Spleen (tissue), 11 donors: Measurements from ENCODE around the gene C2orf76. TPM values are rescaled to one million over a fixed set of nuclear protein-coding genes. Genes with fewer than 3 reads are reported as not detected.

Source experiments
- DNase-seq: peaks from one replicate; pipeline ENCODE4 v3.0.0-alpha.2; 2020
- H3K27ac ChIP-seq, 8 donors: fragments of 200-600 bp; sonication (generic) in 7 of 8; 1 replicate in 4 of 8; 2 replicates in 4 of 8; pipeline versions ENCODE4 v1.5.0 to v1.8.0; 2016 to 2021; ENCODE audit warnings: inconsistent platforms in 4 of 8, mild to moderate bottlenecking in 4 of 8, moderate library complexity in 1 of 8
- H3K27me3 ChIP-seq, 7 donors: fragments of 200-600 bp; sonication (generic) in 6 of 7; replicated peaks in 1 of 7; 1 replicate in 4 of 7; 2 replicates in 3 of 7; pipeline versions ENCODE4 v1.5.0 to v1.8.0; 2016 to 2021; ENCODE audit warnings: inconsistent platforms in 3 of 7, mild to moderate bottlenecking in 1 of 7
- H3K36me3 ChIP-seq, 6 donors: fragments of 200-600 bp; sonication (generic) in 5 of 6; 1 replicate in 4 of 6; 2 replicates in 2 of 6; pipeline versions ENCODE4 v1.5.0 to v1.8.0; 2016 to 2021; ENCODE audit warnings: inconsistent platforms in 2 of 6
- H3K4me1 ChIP-seq, 6 donors: fragments of 200-600 bp; sonication (generic) in 5 of 6; 1 replicate in 3 of 6; 2 replicates in 3 of 6; pipeline versions ENCODE4 v1.5.0 to v1.8.0; 2016 to 2021; ENCODE audit warnings: inconsistent platforms in 3 of 6
- H3K4me3 ChIP-seq, 8 donors: fragments of 200-600 bp; sonication (generic) in 7 of 8; 1 replicate in 4 of 8; 2 replicates in 4 of 8; pipeline versions ENCODE4 v1.5.0 to v1.8.0; 2016 to 2021; ENCODE audit warnings: inconsistent platforms in 4 of 8, mild to moderate bottlenecking in 4 of 8, moderate library complexity in 2 of 8
- H3K9me3 ChIP-seq, 8 donors: fragments of 200-600 bp; sonication (generic) in 7 of 8; 1 replicate in 4 of 8; 2 replicates in 4 of 8; pipeline versions ENCODE4 v1.5.0 to v1.8.0; 2016 to 2021; ENCODE audit warnings: inconsistent platforms in 4 of 8
- CTCF ChIP-seq, 11 experiments: fragments of 200-600 bp in 7 of 11; fragments of 450-650 bp in 4 of 11; sonication (generic) in 4 of 11; IDR thresholded peaks in 8 of 11; conservative IDR thresholded peaks in 3 of 11; 1 replicate in 7 of 11; 2 replicates in 4 of 11; pipeline versions ENCODE4 v1.4.0 to v1.8.0; 2016 to 2021; ENCODE audit warnings: antibody characterized with exemption in 11 of 11, inconsistent platforms in 4 of 11, mild to moderate bottlenecking in 1 of 11
- POLR2A ChIP-seq, 3 donors: fragments of 450-650 bp; IDR thresholded peaks; one replicate each; pipeline ENCODE4 v1.5.1; 2017; ENCODE audit warnings: antibody characterized with exemption in 3 of 3, mild to moderate bottlenecking in 1 of 3
- POLR2AphosphoS5 ChIP-seq, 3 donors: sonication (generic); formaldehyde crosslinking; IDR thresholded peaks; one replicate each; pipeline ENCODE4 v1.5.1; 2017; ENCODE audit warnings: antibody characterized with exemption in 3 of 3
- WGBS, 5 donors: extraction: QIAGEN DNeasy Blood & Tissue Kit in 3 of 5; methylation state at CpG; one replicate each; pipeline versions ENCODE4 v1.1.5 to v1.1.7; 2013 to 2018; 5-methylcytosine and 5-hydroxymethylcytosine counted together
- intact Hi-C: fragments of 100-400 bp; cut with DNase I; formaldehyde crosslinking; loops from one replicate; pipeline ENCODE4 v1.15.0; 2023; ENCODE audit warnings: low total_unique reads
- polyA plus RNA-seq, 3 donors: library from polyadenylated mRNA; stranded (reverse); fragments of 200-250 nt; gene quantifications; one replicate each; pipeline ENCODE4 v1.2.1, GENCODE V29; 2013
- total RNA-seq, 7 donors: library from RNA; depleted of rRNA in 3 of 7; stranded (reverse); fragments of >200 nt in 3 of 7; fragmentation: NEBNext Ultra II Directional in 4 of 7; extraction: Animal tissue kit (Norgen Biotek cat#: 25700) in 4 of 7; gene quantifications; one replicate each; pipeline versions ENCODE4 v1.1.0 to v1.2.1, GENCODE V29; 2016 to 2021
- donor health status: healthy with polysubstance abuse.
- donor health status: DM: no; HTN: no; CAD: no; lungs with moderate emphysema.
- donor health status: DM: no; HTN: no; CAD: no.
- donor health status: Bipolar disorder and iron deficiency.
- donor health status: healthy.
- donor health status: DM: no; HTN: no; CAD: no.
- donor health status: DM: yes; HTN: yes; CAD: no.

Gene C2orf76
- total and polyA plus RNA-seq, 10 donors = 4.8 to 21.7 (median 8.2) TPM

DNA sequence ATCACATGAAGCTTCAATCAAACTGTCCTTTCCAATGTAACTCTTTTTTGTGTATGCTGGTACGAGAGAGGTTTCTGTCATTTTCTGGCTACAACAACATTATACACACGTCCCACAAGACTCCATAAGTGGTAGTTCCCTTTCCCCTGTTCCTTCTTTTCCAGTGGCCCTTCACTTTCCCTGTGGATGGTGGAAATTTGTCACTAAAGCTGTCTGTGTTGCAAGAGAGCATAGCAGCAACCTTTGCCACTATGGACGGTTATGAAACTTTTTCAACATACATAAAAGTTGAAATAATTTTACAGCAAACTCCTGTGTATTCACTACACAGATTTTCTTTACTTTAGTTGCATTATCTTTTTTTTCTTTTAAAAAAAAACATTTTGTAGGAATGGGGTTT is 18.8 kb upstream of the C2orf76 start:
- Histone ChIP-seq H3K9me3 (no peaks in the 10 kb centered on the region), H3K4me1 (peaks cover 0 to 23% (median 9%) of the 10 kb centered on the region in 6 donors), H3K27me3 (no peaks in the 10 kb centered on the region), H3K27ac (no peak overlapping the region), H3K36me3 (no peaks in the 10 kb centered on the region), H3K4me3 (no peak overlapping the region)
- WGBS, 5 donors = 60 to 88% (median 72%) methylated on average over 3 of the region's 3 CpGs
- no peak for DNase-seq
- intact Hi-C loops = no loop called here
- TF ChIP-seq CTCF (IDR thresholded peaks at IDR 0.05 in 8 of 11, conservative IDR thresholded peaks at IDR 0.05 in 3 of 11) (no peak), POLR2AphosphoS5 (IDR thresholded peaks at IDR 0.05) (no peak), POLR2A (IDR thresholded peaks at IDR 0.05) (no peak)

GRCh38 chr2:119384971-119385370 is 18.3 kb upstream of the C2orf76 start:
- H3K36me3 ChIP-seq = no peaks in the 10 kb centered on the region
- H3K27me3 ChIP-seq = no peaks in the 10 kb centered on the region
- TF ChIP-seq CTCF (IDR thresholded peaks at IDR 0.05 in 8 of 11, conservative IDR thresholded peaks at IDR 0.05 in 3 of 11) = no peak
- TF ChIP-seq POLR2AphosphoS5 (IDR thresholded peaks at IDR 0.05) = no peak
- TF ChIP-seq POLR2A (IDR thresholded peaks at IDR 0.05) = no peak
- no peak for DNase-seq
- no peak overlapping the region for H3K4me3 ChIP-seq
- H3K9me3 ChIP-seq = no peaks in the 10 kb centered on the region
- H3K27ac ChIP-seq = no peak overlapping the region
- WGBS, 5 donors = 73 to 90% (median 81%) methylated on average over 4 of the region's 4 CpGs
- intact Hi-C loops = no loop called here
- peaks cover 0 to 21% (median 9%) of the 10 kb centered on the region in 6 donors for H3K4me1 ChIP-seq

GRCh38 chr2:119383410-119384140 is 16.9 kb upstream of the C2orf76 start:
- H3K27ac ChIP-seq = no peak overlapping the region
- no peak overlapping the region for H3K4me3 ChIP-seq
- TF ChIP-seq CTCF (IDR thresholded peaks at IDR 0.05 in 8 of 11, conservative IDR thresholded peaks at IDR 0.05 in 3 of 11) = no peak
- no peak for TF ChIP-seq POLR2A (IDR thresholded peaks at IDR 0.05)
- no peak for TF ChIP-seq POLR2AphosphoS5 (IDR thresholded peaks at IDR 0.05)
- no peaks in the 10 kb centered on the region for H3K27me3 ChIP-seq
- intact Hi-C loops = no loop called here
- DNase-seq = no peak
- WGBS, 5 donors = 79 to 88% (median 85%) methylated on average over 6 of the region's 6 CpGs
- H3K9me3 ChIP-seq = no peaks in the 10 kb centered on the region
- no peaks in the 10 kb centered on the region for H3K36me3 ChIP-seq
- peaks cover 0 to 15% (median 9%) of the 10 kb centered on the region in 6 donors for H3K4me1 ChIP-seq

GRCh38 chr2:119378566-119378965 is 11.9 kb upstream of the C2orf76 start:
- DNase-seq = no peak
- Histone ChIP-seq H3K36me3 (peaks cover 0 to 16% (median 11%) of the 10 kb centered on the region in 6 donors), H3K4me3 (no peak overlapping the region), H3K27ac (no peak overlapping the region), H3K27me3 (no peaks in the 10 kb centered on the region), H3K4me1 (no peaks in the 10 kb centered on the region), H3K9me3 (peaks cover 0 to 14% (median 10%) of the 10 kb centered on the region in 8 donors)
- intact Hi-C loops = no loop called here
- WGBS, 5 donors = 82 to 93% (median 90%) methylated on average over 6 of the region's 6 CpGs
- TF ChIP-seq POLR2AphosphoS5 (IDR thresholded peaks at IDR 0.05) = no peak
- TF ChIP-seq POLR2A (IDR thresholded peaks at IDR 0.05) = no peak
- TF ChIP-seq CTCF (IDR thresholded peaks at IDR 0.05 in 8 of 11, conservative IDR thresholded peaks at IDR 0.05 in 3 of 11) = no peak
